Stimulated activated CD8-positive, alpha-beta memory T cell treated with anti-CD3 and anti-CD28 coated beads, Interleukin-2, amount 100 ng/mL, for 1 hour (primary cell): ENCODE results near the gene SDC1.

Experiments
- DNase-seq, 2 donors: peaks; one replicate each; pipeline ENCODE4 v3.0.0-alpha.2; 2020; ENCODE audit warnings: low read depth in 2 of 2

Gene SDC1

GRCh38 chr2:20214566-20215182 lies 10.3 kb downstream of the SDC1 start:
- DNase-seq: no peak

DNA sequence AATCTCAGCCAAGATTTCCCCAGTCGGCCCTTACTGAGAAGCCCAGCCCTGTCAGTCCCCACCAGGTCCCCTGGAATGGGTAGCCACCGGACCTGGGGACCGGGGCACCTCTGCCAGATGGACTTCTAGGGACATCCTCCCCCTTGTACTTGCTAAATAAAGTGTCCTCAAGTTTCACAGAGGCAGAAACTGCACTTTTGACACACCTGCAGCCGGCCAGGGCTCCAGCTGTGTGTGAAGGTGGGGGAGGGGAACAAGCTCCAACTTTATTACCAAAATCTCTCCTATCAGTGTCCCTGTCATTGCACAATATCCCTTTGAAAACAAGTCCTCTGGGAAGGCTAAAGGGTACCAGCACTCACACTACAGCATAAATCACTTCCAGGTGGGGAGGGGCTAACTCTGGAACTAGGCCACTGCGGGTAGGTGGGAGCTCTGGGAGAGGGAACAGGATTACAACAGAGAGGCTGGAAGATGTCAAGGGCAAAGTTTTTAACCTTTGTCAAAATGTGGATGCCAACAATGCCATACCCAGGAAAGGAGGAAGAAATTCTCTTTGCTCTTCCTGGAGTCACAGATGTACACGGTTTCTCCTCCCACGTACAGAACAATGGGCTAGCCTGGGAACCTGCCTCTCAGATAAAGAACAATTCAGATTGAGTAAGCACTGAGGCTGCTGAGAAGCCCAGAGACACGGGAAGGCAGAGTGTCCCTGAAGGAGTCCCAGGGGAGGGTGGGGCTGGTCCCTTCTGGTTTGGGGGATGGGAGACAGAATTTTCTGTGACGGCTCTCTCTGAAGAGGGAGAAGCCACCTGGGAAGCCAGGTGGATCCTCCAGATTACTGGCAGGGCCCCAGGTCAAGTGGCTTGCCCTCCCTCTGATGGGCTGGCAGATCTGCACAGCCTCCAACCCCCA lies 11.0 kb downstream of the SDC1 start:
- DNase-seq: no peak

DNA sequence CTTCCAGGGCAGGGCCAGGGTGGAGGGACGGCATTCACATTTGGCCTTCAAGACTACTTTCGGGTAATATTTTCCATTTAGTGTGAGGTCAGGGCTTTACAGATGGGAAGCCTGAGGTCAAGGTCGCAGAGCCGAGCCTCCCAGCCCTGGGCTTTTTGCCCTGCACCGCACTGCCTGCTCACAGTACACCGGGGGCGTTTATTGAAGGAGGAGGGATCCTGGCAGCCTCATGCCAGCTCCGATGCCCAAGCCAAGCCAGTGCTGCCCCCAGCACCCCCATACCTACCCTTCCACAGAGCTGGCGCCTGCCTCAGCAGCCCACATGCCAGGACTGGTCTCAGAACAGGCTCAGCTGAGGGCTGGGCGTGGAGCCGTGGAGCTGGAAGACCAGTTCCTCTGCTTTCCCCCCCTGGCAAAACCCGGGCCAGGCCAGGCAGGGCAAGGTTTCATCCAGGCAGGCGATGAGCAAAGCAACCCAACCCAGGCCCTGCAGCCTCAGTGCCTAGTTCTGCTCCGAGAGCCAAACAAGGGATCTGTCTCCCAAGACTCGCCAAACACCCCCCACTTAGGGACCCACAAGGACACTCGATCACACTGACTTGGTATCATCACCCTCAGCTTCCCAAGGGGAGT lies 11.9 kb downstream of the SDC1 start:
- DNase-seq: no peak

DNA sequence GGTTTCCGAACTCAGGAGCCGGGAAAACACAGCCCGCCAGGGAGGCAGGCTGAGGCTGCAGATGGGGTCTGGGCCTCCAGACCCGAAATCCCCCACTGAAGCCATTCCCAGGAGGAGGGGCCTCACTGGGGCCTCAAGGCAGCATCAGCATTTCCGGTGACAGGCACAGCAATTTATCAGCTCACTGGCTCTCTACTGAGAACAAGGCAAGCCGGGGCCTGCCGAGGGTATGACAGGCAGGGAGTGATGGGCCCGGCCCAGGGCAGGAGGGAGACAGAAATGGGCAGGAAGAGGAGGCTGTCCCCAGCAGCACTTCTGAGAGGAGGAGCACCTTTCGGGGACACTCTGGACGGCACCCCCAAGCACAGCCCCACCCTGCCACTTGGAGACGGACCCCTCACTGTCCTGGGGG lies 12.5 kb downstream of the SDC1 start:
- no peak for DNase-seq

DNA sequence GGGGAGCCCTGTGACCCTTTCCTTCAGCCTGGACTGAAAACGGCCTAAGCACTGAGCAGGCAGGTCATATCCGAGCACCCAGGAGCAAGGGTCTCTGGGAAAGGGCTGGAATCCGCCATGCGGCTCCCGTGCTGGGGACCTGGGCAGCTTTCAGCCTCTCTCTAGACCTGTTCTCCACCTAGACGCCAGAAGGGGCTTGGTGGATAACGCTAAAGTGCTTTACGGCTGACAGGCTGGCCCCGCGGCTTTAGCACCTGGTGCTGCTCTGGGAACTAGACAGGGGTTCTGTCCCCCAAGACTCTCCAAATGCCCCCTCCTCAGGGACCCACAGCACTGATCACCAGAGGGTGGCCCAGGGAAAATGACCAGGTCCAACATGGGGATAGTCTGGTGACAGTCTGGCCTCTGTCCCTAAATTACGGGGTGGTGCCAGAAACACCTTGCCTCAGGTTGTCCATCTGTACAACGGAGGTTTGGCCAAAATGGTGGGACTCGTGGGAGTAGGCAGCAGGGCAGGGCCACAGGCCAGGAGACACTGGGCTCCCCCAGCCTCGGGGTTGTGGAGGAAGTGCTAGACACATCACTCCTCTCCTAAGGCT lies 13.0 kb downstream of the SDC1 start:
- no peak for DNase-seq

DNA sequence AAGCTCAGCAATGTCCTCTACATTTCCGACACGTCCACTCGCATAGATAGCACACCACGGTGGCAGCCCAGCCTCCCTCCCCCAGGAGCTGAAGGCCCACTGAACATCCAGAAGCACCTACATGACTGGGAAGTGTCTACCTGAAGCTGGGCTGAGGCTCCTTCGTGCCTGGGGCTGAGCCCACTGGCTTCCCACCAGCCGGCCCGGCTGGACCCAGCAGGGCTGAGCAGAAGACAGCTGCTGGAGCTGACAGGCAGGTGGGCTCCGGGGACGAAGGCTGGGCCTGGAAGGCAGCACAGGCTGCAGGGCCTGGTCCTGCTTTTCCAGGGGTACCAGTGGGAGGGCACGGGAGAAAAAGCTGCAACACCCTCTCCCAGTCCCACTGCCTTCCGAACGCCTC lies 13.5 kb downstream of the SDC1 start:
- DNase-seq: no peak

DNA sequence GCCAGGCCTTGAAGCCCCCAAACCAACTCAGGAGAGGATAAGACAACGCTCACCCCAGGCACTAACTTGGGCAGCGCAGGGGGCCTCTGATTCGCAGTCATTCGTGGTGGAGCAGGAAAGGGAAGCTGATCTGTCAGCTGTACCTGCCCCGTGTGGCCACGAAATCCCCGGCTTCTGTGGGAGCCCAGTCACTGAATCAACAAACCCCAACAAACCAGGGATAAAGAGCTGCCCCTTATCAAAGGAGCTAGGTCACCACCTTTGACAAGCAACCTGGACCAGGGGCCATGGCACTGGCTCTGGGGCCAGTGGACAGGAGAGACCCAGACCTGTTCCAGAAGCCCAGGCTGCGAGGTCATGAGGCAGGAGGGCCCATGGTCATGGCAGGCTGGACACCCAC lies 14.5 kb downstream of the SDC1 start:
- DNase-seq: no peak

GRCh38 chr2:20209373-20210109 lies 15.4 kb downstream of the SDC1 start:
- no peak for DNase-seq

DNA sequence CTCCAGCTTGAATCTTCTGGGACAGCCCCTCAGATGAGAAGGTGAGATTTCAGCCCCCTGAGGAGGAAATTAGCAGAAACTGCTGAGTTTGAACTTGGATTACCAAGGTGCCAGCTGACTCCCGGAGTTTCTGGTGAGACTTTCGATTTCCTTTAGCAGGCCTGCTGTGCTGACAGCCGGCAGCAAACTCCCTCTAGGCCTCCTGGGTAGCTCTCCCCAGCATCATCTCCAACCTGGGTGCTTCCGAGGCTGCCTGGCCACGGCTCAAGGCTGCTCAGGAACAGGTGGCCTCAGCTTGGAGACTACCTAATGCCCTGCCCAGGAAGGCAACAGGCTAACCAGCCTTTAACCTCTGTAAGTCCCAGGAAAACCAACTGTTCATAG lies 16.5 kb downstream of the SDC1 start:
- DNase-seq: no peak

- DNase-seq: no peak
Observed at GRCh38 chr2:20207051-20207450, 17.9 kb downstream of the SDC1 start.

DNA sequence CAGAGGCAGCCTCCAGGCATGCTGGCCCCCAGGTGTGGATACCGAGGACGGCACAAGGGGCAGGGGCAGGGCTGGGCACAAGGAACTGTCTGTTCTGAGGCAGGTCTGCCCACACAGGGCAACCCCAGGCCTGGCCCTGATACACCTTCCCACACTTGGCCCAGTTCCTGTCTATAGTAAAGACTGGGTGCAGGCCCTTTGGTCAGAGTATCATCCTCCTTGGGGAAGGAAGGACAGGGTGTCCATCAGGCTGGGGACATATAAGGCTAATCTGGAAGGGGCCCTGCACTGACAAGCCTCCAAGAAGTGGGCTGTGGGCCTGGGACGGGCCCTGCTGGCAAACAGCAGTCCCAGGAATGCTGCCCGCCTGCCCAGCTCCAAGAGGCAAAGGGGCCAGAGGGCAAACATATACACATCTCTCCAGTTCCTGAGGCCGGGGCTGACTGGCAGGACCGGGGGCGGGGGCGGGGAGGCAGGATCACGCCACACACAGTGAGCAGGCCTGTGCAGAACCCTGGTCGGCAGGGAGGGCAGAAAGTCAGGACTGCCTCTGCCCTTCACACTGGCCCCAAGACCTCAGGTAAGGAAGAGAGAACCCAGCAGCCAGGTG lies 18.9 kb downstream of the SDC1 start:
- no peak for DNase-seq

DNA sequence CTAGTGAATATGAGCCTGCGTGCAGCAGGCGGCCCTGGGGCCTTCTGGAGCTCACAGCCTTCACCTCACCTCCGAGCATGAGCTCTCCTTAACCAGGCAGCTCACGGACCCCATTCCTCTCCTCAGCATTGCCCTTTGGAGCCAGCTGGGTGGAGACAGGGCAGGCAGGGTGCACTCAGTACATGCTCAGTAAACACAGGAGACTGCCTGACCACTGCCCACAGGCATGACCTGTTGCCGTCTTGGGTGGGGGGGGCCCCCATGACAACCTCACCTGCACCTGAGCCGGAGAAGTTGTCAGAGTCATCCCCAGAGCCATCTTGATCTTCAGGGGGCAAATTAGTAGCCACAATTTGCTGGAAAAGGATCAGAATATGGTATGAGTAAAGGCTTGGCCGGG lies 19.9 kb downstream of the SDC1 start:
- no peak for DNase-seq

DNA sequence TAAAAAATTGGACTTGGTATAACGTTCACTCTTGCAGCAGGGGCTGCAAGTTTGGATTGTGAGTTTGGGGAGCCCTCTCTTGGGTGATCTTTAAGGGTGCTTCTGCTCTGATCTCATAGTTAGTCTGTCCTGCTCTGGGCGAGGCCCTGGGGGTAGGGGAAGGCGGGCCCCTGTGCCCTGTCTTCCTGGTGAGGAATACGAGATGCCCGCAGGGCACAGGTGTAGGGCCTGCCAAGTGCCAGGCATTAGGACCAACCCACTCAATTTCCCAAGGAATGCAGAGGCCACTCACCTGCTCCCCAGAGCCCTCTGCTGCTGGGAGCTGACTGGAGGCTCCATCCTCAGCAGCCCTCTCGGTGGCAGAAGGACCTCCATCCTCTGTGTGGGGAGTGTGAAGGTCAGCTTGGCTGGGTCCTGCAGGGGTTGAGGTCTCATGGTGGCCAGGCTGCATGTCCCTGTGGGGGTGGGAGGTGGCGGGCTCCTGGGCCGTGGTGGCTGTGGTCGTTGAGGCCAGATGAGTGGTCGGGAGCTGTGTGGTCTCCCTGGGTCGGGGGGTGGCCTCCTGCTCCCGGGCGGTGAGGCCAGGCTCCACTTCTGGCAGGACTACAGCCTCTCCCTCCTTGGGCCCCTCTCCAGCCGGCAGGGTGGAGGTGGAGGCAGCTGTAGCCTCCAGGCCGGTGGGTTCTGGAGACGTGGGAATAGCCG lies 21.3 kb downstream of the SDC1 start:
- no peak for DNase-seq

DNA sequence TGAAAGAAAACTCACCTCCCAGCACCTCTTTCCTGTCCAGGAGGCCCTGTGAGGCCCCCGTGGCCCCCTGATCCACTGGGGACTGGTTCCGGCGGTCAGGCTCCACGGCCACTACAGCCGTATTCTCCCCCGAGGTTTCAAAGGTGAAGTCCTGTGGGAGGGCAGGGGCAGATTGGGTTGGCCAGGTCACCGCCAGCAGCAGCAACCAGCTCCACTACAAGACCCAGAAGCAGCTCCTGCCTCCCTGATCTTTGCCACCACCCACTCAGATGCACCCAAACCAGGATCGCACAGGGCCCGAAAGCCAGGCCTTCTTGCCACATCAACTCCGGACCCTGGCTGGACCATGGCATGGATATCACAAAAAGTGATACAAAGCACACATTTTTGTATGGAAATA lies 21.9 kb downstream of the SDC1 start:
- DNase-seq: no peak

- no peak for DNase-seq
Observed at GRCh38 chr2:20201671-20202070, 23.3 kb downstream of the SDC1 start.

- DNase-seq: no peak
Observed at GRCh38 chr2:20200697-20201555, 24.0 kb downstream of the SDC1 start.

- DNase-seq: no peak
Observed at GRCh38 chr2:20199633-20200270, 25.2 kb downstream of the SDC1 start.

DNA sequence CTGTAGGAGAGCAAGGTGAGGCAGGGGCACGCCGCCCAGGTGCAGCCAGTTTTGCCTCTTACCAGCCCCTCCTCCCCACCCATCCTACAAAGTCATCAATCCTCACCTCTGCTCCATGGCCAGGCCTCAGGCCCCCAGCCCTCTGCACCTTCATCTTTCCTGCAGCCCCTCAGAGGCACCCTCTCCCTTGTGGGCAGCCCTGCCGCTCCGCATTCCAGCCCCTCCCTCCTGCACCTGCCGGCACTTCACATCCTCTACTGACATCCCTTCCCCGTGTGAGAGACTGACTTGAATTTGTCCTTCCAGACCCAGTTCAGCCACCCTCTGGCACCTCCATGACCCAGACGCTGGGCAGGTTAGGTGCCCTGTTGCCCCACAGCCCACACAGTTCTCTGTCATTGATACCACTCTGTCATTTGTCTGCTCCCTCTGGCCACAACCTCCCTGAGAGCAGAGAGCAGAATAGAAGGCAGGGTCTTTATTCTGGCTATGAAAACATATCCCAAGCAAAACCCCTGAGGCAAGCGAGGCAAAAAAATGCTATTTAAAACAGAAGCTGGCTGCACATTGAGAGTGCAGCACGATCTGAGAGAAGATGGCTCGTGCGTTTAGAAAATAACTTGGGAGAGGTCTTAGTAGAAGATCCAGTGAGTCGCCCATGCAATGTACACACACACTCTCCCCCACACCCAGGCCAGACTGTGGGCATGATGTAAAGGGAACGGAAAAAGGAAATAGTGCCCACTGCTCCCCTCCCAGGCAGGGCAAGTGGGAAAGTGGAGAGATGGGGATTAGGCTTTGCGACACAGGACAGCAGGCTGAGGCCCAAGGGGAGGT lies 25.9 kb downstream of the SDC1 start:
- DNase-seq: no peak
